AML-193 (cell line): Measurements from ENCODE around the gene PPP1R9A.
"Not testable (repeated sequence)": the region's sequence is repeated elsewhere in the genome, so short reads cannot be mapped to it uniquely, and the experiment has no call there.

Experiments
- DNase-seq, 2 experiments: peaks; one replicate each; lab custom pipeline; 2025; lab: John Stamatoyannopoulos, UW

The PPP1R9A gene

DNA sequence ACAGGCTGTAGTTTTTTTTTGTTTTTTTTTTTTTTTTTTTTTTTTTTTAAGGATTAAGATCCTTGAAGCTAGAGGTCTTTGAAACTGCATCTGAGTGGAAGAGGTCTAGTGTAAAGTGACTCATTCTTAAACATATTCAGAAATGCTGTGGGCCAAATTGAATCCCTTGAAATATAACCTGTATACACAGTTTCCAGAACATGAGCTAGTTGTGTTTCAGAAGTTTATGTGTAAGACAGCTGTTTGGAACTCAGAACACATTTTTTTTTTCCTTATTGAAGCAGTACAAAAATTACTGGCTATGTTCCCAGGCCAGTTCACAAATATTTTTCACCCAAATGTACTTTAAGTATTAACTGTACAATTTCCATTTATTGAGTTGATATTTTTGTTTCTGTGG lies 67.9 kb downstream of the PPP1R9A start:
- no peak for DNase-seq

GRCh38 chr7:94980418-94981142 lies 73.2 kb downstream of the PPP1R9A start:
- no peak for DNase-seq

- DNase-seq, result no peak
These were observed 88.5 kb downstream of the PPP1R9A start for GRCh38 chr7:94995921-94996320.

DNA sequence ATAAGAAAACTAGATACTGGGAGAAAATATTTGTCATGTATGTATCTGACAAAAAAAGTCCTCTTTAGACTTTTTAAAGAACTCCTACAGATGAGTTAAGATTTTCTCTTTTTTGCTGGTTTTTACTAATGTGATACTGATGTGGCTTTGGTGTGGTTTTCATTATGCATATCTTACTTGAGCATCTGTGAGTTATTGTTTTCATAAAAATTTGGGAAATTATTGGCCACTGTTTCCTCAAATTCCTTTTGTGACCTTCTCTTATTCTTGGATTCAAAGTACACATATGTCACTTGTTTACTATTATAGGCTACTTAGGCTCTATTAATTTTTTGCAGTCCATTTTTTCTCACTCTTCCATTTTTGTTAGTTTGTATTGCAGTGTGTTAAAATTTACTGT lies 89.0 kb downstream of the PPP1R9A start:
- no peak for DNase-seq

GRCh38 chr7:94997547-94997946 lies 90.2 kb downstream of the PPP1R9A start:
- no peak for DNase-seq

GRCh38 chr7:94998266-94999068 lies 91.1 kb downstream of the PPP1R9A start:
- no peak for DNase-seq

DNA sequence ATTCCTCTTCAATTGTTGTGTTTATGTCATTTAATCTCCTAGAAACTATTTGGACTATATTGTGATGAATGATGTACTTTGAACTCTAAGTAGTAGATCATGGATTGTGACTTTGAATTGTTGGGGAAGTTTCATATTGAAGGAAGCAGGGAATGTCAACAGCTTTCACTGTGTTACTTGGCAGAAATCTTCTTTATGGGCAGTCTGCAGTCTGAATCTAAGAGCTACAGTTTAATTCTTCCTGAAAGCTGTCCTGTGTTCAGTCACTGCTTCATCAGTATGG lies 91.6 kb downstream of the PPP1R9A start:
- DNase-seq, result no peak

DNA sequence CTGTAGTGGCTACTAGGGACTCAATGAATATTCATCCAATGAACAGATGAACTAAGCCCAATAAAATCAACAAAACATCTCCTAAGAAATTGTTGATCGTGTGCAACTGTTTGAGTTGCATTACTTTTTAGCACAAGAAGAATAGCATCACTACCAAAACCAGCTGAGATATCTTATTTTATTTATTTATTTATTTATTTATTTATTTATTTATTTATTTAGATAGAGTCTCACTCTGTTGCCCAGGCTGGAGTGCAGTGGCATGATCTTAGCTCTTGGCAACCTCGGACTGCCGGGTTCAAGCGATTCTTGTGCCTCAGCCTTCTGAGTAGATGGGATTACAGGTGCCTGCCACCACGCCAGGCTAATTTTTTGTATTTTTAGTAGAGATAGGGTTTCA lies 92.2 kb downstream of the PPP1R9A start:
- not testable (repeated sequence) for DNase-seq

DNA sequence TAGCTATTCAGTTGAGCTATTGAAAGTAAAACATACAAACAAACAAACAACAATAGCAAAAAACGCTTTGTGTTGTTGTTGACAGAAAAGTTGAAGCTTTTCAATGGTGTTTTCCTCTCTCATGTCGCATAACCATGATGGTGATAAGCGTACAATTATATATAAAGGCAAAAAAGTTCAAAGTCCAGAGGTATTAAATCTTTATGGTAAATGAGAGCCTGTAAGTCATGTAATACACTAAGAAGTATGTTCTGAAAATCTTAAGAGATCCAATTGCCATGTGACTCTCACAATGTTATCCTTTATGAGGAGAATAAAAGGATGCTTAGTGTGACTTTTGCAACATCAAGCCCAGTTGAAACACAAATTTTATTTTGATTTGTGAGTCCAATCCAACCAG lies 93.9 kb downstream of the PPP1R9A start:
- DNase-seq, result no peak

DNA sequence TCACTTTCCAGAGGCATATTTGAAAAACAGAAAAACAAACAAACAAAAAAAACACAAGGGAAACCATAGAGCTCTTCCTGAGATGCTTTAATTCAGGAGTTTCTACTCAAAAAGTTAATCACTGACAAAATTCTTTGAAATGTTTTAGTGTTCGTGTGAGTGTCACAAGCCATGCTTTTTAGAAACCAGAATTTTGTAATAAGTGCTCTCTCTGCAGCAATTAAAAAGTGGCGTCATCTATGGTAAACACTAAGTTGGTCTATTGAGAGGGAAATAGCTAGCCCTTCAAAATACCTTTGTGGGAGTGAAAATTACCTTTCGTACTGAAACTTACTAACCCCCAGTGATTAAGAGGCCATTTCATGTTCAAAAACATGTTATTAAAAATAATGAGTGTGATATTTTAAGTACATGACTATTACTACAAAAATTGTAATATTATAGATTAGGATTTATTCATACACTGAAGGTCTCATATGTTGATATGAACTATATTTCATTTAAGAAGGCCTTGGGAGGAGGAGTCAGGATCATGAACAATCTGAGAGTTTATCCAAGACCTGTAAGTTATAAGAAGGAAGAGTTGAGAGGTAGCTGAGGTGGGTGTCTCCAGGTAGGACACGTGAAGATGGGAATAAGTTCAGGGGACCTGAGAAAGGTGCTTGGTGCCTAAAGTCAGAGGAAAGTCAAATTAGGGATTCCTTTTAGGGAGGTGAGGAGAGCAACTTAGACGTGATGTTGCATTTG lies 94.6 kb downstream of the PPP1R9A start:
- DNase-seq, result no peak

DNA sequence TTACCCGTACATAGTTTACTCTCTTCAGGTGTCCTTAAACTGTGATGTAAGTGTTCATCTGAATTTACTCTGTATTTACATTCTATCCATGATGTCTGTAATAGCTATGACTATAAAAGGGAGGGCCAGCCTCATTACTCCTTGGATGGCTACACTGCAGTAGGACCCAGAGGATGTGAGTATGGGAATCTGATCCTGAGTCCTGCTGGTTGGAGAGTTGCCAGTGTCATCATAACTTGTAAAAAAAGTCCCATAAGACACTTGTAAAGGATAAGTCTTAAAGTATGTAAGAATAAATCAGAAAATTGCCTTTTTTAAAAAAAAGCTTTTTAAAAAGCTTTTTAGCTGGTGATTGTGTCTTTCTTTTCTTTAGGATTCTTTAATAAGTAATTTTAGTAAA lies 95.4 kb downstream of the PPP1R9A start:
- no peak for DNase-seq

DNA sequence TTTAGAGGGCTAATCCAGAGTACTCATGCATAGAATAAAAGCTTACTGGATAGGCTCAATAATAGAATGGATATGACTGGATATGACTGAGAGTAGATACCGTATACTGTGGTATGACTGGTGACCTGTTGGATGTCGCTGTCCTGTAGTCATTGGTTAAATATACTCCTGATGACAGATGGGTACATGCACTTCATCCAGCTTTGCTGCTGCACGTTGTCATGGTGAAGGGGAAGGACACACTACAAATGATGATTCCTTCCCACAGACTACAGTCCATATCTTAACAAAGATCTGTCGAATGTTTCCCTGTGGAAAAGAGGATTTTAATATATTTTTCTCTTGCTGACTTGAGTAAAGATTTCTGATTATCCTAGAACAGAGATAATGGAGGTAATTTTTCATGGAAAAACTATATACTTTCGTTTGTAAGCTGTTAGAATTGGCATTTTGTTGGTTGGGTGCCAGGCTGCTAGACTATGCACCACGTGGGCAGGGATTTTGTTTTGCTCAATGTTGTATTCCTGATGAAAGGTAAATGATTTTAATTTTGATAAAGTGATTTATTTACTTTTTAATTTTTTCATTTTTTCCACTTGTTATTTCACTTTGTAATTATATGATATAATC lies 97.3 kb downstream of the PPP1R9A start:
- no peak for DNase-seq

- no peak for DNase-seq
These were observed 98.6 kb downstream of the PPP1R9A start for GRCh38 chr7:95006010-95006409.

DNA sequence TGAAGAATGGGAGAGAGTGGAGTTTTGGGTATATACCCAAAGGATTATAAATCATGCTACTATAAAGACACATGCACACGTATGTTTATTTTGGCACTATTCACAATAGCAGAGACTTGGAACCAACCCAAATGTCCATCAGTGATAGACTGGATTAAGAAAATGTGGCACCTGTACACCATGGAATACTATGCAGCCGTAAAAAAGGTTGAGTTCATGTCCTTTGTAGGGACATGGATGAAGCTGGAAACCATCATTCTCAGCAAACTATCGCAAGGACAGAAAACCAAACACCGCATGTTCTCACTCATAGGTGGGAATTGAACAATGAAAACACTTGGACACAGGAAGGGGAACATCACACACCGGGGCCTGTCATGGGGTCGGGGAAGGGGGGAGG lies 101.4 kb downstream of the PPP1R9A start:
- not testable (repeated sequence) for DNase-seq

DNA sequence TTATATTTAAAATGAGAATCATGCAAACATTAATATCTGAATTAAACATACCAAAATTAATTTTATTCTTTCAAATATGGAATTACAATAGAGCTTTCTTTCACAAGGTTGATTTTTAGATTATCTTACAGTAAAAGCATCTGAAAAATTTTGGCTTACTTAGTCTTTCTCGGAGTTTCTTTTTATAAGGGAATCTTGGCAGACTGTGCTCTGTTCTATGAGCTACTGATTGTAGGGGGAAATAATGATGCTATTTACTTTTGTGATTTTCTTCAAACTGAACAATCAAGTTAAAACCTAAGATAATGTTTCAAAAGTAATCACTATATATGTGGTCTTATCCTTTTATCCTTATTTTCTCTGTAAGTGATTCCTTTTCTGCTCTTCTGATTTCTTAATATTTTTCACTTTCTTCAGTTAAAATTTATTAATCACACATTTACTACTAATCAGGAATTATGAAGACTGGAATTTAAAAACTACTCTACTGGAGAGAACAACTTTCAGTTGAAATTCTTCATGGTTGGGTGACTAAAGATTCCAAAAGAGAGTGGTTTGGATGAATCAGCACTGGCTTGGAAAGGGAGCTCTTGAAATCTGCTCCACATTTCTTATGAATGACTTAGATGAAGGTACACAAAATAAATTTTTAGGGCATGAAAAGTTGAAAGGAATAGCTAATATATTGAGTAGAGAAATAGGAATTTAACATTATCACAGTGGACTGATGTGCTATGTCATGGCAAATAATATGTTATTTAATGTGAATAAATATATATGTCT lies 103.9 kb downstream of the PPP1R9A start:
- DNase-seq, result no peak

DNA sequence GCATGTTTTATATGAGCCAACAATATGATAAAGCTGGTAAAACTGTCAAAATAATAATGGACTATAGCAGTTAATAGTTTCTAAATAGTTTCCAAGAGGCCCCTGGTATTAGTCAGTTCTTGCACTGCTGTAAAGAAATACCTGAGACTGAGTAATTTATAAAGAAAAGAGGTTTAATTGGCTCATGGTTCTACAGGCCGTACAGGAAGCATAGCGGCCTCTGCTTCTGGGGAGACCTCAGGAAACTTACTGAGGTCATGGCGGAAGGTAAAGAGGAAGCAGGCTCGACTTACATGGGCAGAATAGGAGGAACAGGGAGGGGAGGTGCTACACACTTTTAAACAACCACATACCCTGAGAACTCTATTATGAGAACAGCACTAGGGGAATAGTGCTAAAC lies 104.6 kb downstream of the PPP1R9A start:
- DNase-seq, result no peak

DNA sequence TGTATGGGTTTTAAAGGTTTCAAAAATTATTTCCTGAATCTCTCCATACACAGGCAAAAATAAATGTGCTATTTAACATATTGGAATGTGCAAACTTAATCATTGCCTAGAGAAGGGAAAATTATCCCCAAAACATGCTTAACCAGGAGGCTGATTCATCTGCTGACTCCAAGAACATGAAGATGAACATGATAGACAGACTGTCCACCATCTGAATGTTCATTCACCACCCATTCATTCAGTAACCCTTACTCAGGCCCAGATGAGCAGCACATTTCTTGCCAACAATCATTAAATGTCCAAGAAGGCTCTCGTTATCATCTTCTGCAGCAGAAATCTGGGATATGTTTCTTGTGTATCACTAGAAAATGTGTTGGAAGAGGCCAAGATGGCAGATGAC lies 110.6 kb downstream of the PPP1R9A start:
- DNase-seq, result no peak

DNA sequence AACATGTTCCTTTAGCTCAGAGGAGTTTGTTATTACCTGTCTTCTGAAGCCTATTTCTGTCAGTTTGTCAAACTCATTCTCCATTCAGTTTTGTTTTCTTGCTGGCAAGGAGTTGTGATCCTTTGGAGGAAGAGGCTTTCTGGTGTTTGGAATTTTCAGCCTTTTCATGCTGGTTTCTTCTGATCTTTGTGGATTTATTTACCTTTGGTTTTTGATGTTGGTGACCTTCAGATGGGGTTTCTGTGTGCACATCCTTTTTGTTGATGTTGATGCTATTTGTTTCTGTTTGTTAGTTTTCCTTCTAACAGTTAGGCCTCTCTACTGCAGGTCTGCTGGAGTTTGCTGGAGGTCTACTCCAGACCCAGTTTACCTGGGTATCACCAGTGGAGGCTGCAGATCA lies 118.6 kb downstream of the PPP1R9A start:
- no peak for DNase-seq

GRCh38 chr7:95026421-95027072 lies 119.2 kb downstream of the PPP1R9A start:
- DNase-seq, result no peak

- DNase-seq, result no peak
These were observed 120.0 kb downstream of the PPP1R9A start for GRCh38 chr7:95027234-95027872.

- no peak for DNase-seq
These were observed 121.3 kb downstream of the PPP1R9A start for GRCh38 chr7:95028683-95029082.
